ENCODE data around the gene ANO7.

DNA sequence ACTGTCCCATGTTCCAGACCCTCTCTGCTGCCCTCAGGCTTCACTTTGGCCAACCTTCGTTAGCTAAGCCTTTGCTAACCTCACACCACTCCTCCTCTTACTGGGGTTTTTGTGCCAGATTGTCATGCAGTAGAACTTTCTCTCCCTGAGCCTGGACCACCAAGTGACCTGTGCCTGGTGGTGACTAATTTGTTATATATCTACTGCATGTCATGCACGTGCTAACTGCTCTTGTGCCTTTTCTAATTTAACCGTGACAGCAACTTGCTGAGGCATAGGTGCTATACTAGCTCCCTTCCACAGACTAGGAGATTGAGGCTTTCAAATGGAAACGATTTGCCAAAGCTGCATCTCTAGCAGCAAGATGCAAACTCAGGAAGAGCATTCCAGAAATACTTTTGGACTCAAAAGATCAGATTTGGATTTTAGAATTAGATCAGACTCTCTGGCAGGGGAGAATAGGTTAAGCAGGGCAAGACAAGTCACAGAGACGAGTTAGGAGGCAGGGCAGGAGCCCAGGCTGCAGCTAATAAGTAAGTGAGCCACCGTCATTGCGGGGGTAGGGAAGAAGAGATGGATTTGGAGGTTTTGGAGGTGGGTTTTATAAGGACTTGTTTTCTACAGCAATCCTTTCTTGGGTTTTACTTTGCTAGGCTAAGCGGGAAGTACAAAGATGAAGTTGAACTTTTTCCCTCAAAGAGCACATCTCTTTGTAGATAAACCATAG, 36.4 kb upstream of the ANO7 start:
- TF ChIP-seq CTCF (IDR thresholded peaks at IDR 0.05; ENCODE audit: low read depth, low read length, poor library complexity, severe bottlenecking) (no peak), EZH2phosphoT487 (IDR thresholded peaks at IDR 0.05; ENCODE audit: borderline replicate concordance, low read length) (no peak)

Data from DOHH2 (cell line).